HPDE6-E6E7 (cell line): ENCODE measurements around the gene TLR6.
"Not testable (repeated sequence)": the region's sequence is repeated elsewhere in the genome, so short reads cannot be mapped to it uniquely, and the experiment has no call there.

Experiments
- DNase-seq: peaks from one replicate; pipeline ENCODE4 v3.0.0; 2011; ENCODE audit warnings: missing footprints; ENCODE audit errors: extremely low spot score

Gene TLR6

DNA sequence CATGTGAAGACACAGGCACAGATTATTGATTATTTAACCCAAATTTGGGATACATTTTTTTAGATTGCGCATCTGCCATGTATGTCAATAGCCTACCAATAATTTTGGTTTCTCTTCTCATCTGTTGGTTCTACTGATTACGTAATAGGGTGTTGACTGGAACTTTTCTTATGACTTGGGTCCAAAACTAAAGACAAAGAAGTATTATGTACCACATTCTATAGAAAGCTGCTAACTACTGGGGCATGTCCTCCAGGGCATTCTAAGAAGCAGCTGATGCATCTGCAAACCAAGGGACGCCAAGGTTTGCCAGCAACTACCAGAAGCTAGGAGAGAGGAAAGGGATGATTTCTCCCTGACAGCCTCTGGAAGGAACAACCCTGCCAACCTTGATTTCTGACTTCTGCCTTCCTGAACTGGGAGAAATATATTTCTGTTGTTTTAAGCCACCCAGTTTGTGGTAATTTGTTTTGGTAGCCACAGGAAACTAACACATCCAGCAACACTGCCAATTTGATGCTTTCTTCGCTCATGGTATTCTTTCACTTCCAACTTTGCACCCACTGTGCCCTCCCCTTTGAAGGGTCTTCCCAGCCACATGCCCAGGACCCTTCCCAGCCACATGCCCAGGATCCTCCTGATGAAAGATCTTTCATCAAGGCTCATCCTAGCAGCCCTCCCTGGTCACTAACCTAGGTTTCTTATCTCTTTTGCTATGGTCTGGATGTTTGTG, 36.1 kb downstream of the TLR6 start:
- no peak for DNase-seq

DNA sequence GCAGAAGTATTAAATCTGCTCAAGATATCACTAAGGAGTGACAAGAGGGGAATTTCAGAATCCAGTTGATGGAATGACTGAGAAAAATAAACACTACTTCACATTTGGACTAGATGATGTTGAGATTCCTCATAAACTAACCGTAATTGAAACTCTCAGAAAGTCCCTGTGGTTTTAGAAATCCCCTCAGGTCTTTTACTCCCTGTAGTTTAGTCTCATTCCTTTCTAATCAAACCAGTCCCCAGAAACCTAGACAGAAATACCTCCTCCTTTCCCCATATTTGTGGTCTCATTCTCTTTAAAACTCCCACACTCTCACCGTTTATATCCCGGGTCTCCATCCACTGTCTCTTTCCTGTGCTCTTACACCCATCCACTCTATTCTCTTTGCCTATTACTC, 37.0 kb downstream of the TLR6 start:
- no peak for DNase-seq

DNA sequence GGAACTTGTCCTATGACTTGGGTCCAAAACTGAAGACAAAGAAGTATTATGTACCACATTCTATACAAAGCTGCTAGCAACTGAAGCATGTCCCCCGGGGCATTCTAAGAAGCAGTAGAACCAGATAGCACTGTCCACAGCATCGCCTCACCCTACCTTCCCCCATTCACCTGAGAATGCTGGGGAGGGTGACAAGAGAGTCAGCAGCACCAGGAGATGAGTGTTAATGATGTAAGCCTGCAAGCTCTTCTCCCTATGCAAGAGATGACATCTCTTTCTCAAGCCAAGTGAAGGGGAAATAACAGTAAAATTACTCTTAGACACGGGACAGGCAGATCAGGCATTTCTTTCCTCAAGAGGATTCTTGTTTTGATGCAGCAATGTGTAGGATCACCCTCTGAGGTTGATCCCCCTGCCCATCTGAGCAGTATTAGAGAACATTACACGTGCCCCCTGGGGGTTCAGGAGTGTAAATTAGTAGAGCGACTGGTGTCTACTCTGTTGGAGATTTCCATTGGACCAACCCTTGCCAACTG, 38.1 kb downstream of the TLR6 start:
- peak; percentile 64 for DNase-seq

DNA sequence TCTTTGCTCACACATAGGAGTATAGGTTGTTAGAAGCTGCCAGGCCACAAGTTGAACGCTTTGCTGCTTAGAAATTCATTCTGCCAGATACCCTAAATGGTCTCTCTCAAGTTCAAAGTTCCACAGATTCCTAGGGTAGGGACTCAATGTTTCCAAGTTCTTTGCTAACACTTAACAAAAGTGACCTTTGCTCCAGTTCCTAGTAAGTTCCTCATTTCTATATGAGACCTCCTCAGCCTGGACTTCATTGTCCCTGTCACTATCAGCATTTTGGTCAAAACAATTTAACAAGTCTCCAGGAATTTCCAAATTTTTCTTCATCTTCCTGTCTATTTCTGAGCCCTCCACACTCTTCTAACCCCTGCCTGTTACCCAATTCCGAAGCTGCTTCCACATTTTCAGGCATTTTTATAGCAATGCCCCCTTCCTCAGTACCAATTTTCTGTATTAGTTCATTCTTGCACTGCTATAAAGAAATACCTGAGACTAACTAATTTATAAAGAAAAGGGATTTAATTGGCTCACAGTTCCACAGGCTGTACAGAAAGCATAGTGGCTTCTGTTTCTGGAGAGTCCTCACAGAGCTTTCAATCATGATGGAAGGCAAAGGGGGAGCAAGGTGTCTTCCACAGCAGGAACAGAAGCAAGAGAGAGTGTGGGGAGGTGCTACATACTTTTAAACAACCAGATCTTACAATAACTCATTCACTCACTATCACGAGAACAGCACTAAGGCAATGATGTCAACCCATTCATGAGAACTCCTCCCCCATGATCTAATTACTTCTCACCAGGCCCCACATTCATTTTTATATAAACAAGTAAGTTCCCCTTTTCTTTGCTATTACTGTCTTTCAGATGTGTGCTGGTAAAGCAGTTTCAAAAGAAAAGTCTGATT, 40.5 kb downstream of the TLR6 start:
- DNase-seq: no peak

DNA sequence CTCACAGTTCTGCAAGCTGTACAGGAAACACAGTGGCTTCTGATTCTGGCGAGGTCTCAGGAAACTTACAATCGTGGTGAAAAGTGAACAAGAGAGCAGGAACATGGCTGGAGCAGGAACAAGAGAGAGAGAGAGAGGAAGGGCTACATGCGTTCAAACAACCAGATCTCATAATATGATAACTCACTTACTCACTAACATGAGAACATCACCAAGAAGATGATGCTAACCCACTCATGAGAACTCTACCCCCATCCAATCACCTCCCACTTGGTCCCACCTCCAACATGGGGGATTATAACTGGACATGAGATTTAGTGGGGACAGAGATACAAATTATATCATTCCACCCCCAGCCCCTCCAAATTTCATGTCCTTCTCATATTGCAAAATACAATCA, 42.2 kb downstream of the TLR6 start:
- DNase-seq: no peak

DNA sequence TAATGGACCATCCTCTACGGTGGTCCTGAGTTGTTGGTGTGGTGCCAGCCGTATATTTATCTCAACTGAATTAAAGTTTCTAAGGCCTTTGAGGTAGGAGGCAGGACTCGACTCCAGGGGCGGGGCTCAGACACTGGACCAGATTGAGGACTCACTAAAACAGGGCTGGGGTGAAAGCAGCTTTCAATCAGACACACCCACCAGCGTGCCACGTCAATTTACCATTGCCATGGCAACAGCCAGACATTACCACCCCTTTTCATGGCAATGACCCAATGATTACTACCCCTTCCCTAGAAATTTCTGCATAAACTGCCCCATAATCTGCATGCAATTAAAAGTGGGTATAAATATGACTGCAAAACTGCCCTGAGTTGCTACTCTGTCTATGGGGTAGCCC, 45.3 kb downstream of the TLR6 start:
- no peak for DNase-seq

DNA sequence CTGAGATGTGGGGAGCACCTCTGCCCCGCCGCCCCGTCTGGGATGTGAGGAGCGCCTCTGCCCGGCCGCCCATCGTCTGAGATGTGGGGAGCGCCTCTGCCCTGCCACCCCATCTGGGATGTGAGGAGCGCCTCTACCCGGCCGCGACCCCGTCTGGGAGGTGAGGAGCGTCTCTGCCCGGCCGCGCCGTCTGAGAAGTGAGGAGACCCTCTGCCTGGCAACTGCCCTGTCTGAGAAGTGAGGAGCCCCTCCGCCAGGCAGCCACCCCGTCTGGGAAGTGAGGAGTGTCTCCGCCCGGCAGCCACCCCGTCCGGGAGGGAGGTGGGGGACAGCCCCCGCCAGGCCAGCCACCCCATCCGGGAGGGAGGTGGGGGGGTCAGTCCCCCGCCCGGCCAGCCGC, 49.2 kb downstream of the TLR6 start:
- not testable (repeated sequence) for DNase-seq

DNA sequence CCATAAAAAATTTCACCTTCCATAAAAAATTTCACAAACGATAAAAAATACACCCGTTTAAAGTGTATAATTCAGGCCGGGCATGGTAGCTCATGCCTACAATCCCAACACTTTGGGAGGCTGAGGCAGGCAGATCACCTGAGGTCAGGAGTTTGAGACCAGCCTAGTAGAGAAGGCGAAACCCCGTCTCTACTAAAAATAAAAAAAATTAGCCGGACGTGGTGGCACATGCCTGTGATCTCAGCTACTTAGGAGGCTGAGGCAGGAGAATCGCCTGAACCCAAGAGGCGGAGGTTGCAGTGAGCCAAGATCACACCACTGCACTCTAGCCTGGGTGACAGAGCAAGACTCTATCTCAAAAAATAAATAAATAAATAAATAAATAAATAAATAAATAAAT, 50.4 kb downstream of the TLR6 start:
- not testable (repeated sequence) for DNase-seq

DNA sequence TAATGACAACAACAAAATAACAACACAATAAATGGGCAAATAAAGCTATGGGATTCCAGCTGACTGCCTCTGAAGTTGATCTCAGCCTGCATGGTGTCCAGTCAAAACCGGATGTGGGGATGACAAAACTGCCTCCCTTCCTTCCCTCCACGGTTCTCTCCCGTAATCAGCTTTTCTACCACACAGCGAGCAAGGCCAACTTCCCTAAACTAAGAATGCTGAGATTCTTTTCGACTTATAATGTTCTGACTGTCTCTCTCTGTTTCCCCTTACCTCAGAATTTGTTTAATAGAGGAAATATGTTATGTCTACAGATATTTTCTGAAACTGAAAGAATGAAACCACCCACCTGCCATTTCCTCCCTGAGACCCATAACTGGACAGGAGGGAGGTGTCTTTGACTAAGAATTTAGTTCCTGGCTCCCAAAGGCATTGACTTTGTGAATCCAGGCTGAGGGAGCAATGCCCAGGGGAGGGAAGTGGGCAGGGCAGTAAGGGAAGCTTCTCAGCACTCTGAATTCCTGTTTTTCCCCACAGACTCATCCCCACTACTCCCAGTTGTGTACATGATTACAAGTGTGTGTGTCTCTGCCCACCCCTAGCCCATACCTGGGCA, 51.0 kb downstream of the TLR6 start:
- DNase-seq: no peak

DNA sequence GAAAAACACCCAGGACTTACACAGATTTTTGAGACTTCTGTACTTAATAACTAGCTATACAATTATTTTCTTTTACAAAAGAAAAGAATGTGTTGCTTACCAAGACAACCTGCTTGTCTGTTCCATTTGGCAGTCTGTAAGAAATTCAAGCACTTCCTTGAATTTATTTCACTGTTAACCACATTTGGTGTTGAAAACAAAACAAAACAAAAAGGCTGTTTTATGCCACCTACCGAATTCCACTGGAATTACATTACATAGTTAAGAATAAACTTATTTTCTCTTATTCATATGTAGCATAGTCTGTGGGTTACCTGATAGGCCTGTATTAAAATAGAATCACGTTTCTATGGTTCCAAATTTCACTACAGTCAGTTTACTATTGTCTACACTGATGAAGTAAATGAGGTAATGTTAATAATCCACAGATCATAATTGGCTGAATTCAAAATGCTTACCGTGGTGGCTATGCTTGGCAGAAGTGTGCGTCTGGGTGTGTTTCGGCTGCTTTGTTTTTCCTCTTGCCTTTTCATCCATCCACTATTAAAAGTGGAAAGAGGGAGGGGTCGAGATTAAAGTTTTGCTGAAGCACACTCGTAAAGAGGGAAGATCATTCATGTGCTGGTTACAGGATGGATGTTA, 51.8 kb downstream of the TLR6 start, which contains the start of gene TLR1:
TLR1 (minus strand) TSS at position 138 of the 642 bp plus-strand sequence. CDS start 5,960 bp downstream, outside the sequence.
- DNase-seq: no peak

DNA sequence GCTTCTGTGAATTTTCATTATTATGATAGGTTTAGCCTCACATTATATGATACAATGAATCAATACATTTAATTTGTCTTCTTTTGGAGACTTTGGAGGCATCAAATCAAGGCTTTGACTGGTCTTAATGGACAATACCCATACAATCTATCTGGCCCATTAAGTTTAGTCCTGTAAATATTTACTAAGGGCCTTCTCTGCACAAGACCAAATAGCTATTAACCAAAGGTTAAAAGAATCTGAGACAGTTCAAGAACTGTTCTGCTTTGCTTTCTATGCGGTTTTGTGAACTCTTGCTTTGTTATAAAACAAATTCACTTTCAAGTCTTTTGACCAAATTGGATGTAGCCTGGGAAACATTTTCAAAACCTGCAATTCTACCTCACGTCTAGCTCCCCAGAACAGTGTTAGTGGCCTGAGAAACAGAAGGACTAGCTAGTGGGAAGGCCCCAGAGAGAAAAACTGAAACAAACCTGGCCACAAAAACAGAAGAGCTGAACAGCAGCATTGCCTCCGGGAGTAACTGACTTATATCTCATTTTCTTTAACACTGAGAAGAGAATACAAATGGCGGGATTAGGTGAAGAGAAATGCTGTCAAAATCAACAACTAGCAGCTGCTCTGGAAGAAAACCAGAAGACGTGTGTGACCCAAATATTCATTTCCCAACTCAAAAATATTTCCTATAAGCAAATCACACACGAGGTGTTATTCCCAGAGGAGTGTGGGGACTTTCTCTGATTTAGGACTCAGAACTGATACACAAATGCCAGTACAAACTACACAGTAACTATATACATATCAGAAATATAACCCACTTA, 52.6 kb downstream of the TLR6 start:
- no peak for DNase-seq

DNA sequence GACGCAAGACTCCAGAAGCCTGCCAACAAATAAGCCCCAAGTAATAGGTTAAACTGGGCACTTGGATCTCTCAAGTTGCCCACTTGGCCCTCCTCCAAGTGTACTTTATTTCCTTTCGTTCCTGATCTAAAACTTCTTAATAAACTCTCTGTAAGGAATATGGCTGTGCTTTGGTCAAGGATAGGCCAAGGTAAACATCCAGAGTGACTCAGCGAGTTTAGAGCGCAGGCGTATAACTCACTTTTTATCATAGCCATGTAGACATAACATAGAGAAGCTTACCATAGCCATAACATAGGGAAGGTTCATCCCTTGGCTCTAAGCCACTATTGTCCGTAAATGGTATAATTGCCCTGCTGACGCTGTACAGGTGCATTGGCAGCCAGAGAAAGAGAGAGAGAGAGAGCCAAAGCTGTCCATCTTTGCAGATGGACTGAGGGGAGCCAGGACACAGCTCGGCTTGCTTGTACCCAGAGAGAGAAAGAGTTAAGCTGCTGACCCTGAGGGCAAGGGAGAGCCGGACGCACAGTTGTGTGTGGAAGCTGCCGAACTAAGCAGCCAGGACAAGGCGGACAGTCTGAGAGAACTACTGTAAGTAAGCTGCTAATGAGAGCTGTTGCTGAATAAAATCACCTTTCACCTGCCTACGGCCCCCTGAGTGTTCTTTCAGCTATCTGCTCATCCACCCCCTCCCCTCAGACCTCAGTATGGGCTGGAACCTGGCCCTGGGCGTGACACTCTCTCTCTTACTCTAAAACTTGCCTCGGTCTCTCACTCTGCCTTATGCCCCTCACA, 53.9 kb downstream of the TLR6 start:
- no peak for DNase-seq

DNA sequence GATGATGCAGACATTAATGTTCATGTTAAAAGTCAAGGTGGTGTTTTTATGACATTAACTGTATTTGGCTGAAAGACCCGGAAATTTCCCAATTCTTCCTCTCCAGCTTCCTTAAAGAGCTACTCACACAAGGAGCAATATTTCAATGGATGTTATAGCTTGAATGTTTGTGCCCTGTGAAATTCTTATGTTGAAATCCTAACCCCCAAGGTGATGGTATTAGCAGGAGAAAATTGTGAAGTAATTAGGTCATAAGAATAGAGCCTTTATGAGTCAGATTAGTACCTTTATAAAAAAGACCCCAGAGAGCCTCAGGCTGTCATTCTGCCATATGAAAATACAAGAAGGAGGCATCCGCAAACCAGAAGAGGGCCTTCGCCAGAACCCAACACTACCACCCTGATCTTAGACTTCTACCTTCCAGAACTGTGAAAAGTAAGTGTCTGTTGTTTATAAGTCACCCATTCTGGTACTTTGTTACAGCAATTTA, 55.6 kb downstream of the TLR6 start:
- no peak for DNase-seq

DNA sequence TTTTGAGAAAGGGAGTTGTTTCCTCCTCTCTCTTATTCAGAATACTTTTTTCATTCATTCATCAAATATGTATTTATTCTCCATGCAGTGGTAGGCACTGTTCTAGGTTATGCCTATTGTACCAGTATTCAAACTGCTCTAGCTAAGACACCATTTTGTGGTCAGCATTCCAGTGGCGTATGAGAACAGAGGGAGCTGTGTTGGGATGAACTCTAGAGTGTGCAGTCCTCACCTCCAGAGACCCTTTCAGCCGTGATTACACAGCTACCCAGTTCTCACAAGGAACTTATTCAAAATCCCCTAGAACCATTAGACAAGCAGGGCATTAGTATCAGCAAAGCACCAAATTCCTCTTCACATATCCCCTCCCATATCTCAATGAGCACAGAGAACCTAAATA, 56.3 kb downstream of the TLR6 start:
- DNase-seq: no peak

DNA sequence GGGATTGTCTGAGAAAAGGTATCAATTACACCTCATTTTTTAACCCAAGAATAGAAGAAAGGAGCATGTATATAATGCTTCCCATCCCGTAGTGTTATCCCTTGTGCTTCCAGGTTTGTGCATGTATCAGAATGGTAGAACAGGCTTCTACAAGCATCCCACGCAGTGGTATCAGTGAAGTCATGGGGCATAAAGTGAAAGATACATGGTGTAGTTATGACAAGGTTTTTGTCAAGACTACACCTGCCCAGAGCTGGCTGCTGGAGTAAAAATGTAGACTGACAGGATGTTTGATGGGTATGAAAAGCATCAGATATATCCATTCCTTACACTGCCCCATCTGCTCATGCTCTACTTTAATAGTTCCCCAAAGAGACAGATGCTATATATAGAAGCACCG, 61.5 kb downstream of the TLR6 start:
- DNase-seq: no peak

DNA sequence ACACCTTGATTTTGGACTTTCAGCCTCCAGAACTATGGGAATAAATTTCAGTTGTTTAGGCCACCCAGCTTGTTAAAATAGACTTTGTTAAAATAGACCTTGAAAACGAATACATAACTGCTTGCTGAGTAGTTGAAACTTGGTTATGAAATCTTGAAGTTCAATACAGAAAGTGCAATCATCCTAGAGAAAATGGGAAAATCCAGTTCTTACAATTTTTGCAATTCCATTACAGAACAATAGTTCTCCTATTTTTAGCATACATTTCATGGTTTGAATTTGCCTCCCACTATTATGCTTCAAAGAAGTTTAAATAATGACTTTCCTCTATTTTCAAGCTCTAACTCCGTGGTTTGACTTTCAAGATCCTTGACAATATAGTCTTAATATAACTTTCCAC, 62.6 kb downstream of the TLR6 start:
- no peak for DNase-seq

DNA sequence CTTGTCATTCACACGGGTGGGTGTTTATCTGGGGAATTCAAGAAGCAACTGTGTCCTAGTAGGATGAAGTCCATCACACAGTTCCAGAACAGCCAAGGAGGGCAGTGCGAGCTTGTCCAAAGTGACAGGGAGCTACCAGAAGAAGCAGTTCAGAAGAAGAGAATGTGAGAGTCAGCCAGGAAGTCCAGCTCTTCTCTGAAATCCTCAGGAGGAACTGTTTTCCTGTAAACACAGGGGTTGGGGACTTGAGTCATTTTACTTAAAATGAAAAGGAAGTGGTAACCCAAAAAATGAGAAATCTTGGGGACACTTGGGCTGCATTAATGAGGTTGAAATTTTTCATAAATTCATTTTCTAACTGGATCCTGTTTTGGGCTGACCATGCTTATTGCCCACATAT, 65.6 kb downstream of the TLR6 start:
- no peak for DNase-seq

DNA sequence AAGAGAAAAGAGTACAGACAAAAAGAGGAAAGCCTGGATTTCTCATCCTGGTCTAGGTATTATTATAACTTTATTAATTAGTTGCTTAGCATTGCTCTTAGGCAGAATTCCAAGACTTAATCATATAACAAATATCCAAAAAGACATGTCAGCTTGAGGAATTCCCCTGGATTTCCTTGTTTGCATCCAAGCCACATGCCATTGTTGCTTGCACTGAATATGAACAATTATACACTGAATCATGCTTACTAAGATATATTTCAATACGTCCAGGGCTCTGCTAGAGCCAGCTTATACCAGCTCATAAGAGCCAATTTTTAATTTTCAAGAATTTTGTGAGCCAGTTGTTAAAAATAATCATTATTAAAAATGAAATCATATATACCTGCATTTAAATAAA, 68.3 kb downstream of the TLR6 start:
- peak; percentile 46 for DNase-seq

DNA sequence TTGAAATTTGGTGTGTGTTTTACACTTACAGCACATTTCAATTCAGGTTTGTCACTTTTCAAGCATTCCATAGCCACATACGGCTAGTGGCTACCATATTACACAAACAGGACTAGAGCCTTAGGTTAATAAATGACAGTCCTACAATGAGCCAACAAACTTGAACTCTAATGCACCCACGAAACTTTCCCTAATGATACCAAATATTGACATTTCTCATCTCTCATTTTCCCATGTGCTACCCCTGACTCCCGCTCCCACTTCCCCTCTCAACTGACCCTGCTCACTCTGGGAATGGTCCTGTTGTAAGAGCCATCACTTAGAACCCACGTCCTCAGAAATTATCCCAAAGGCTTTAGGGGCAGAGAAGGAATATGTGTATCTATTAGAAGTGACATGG, 68.9 kb downstream of the TLR6 start:
- DNase-seq: no peak

DNA sequence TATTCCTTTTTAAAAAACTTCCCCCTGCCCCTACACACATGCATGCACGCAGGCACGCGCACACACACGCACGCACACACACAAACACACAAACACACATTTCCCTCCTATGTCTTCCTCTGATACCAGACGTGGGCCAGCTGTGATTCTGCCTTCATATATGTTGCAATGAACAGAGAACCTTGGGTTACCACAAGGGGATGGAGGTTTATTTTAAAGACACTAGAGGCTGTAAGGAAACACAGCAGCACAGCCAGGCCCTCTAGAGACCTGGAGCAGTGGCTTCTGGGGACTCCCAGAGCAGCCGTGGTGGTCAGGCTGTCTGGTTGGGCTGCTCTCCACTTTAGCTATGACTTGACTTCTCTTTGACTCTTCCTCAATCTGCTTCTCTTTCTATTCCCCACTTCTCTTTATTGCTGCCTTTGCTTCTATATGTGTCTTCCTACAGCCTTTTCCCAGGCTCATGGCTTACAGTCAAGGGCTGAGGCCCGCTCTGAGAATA, 70.7 kb downstream of the TLR6 start:
- DNase-seq: no peak
